ENCODE measurements around the gene CMPK2. TPM values are rescaled to one million over a fixed set of nuclear protein-coding genes. Genes with fewer than 3 reads are reported as not detected.

Gene CMPK2, protein sequence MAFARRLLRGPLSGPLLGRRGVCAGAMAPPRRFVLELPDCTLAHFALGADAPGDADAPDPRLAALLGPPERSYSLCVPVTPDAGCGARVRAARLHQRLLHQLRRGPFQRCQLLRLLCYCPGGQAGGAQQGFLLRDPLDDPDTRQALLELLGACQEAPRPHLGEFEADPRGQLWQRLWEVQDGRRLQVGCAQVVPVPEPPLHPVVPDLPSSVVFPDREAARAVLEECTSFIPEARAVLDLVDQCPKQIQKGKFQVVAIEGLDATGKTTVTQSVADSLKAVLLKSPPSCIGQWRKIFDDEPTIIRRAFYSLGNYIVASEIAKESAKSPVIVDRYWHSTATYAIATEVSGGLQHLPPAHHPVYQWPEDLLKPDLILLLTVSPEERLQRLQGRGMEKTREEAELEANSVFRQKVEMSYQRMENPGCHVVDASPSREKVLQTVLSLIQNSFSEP
- 0.34 to 1.4 TPM (median 0.46 TPM) in 5 replicates for total RNA-seq (2022; extraction: Qiagen RNA extraction)

DNA sequence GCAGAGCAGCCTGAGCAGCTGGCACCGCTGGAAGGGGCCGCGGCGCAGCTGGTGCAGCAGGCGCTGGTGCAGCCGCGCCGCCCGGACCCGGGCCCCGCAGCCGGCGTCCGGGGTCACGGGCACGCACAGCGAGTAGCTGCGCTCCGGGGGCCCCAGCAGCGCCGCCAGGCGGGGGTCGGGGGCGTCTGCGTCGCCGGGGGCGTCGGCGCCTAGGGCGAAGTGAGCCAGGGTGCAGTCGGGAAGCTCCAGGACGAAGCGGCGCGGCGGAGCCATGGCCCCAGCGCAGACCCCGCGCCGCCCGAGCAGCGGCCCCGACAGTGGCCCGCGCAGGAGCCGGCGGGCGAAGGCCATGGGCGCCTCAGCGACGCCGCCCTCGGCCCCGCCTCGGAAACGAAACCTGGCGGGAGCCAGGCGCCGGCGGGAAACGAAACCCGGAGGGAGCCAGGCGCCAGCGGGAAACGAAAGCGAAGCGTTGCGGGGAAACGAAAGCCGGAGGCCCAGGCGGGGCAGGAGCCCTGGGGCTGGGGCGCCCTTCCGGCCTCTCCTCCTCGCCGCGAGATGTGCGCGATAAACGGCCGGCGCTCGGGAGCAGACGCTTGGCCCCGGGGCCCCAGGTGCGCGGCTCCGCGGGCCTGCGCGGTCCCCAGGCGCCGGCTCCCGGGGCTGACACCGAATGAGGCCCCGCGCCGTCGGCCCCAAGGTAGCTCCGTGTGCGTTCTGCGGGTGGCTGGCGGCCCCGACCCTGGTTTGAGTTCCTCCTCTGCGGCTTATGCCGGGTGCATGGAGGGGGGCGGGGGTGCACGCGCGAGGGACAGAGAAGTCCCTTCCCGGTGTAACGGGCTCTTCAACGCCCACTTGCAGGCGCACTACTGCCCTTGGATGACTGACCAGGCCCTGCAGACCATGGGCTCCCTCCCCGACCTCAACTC is at the start of gene CMPK2:
Gene CMPK2 (minus strand): TSS at position 562 of the 929 bp plus-strand sequence. CDS start 211 bp downstream, at position 351.

DNA sequence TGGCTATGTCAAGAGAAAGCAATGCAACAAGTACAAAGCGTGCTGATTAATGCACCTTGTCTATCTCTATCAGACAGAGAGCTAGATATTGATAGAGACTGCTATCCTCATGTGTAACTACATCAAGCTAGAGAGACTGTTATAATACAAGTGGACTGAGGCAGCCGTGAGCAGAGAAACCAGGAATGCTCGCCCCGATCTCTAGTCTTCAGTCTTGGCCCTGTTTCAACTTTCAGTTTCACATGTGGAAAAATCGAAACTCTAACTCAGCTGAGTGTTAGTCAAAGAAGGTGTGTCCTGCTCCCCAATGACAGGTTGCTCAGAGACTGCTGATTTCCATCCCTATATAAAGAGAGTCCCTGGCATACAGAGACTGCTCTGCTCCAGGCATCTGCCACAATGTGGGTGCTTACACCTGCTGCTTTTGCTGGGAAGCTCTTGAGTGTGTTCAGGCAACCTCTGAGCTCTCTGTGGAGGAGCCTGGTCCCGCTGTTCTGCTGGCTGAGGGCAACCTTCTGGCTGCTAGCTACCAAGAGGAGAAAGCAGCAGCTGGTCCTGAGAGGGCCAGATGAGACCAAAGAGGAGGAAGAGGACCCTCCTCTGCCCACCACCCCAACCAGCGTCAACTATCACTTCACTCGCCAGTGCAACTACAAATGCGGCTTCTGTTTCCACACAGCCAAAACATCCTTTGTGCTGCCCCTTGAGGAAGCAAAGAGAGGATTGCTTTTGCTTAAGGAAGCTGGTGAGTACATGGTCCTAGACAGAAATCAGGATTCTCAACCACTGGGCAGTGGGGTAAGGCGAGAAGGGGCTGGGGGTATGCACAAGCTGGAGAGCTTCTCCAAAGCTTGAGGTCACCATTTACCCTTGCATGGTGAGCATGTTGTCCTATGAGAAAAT is 11.9 kb upstream of the CMPK2 start, which contains the start of gene RSAD2:
Gene RSAD2 (plus strand): TSS at position 376 of the 903 bp plus-strand sequence. CDS start 24 bp downstream, at position 400.

Other genes starting within 250 kb of the CMPK2 start
- 0.13 to 0.25 TPM (median 0.22 TPM) in 5 replicates for gene RSAD2, start 11.9 kb upstream of the CMPK2 start, total RNA-seq (2022; extraction: Qiagen RNA extraction)
- gene RNF144A, start 51.5 kb upstream of the CMPK2 start, total RNA-seq (2022; extraction: Qiagen RNA extraction): 6.8 to 9.3 TPM (median 8.7 TPM) in 5 replicates